Stimulated activated memory B cell treated with anti-CD40 and anti-IgM and Interleukin-4, amounts not matched to agents 10 μg/mL and 1 μg/mL and 100 μg/mL, for 72 hours (primary cell): ENCODE results near the gene TEKTIP1.

ENCODE experiments used
- ATAC-seq: fragments of 150-1000 bp; cut with Tn5 transposase; 2 replicates; pipeline ENCODE4 v1.10.0; 2021
- H3K27ac Mint-ChIP-seq: one replicate; pipeline ENCODE4 v1.8.0; 2022; ENCODE audit warnings: mild to moderate bottlenecking, mixed read lengths
- H3K27me3 Mint-ChIP-seq: one replicate; pipeline ENCODE4 v1.8.0; 2022; ENCODE audit warnings: mixed read lengths
- H3K36me3 Mint-ChIP-seq: one replicate; pipeline ENCODE4 v1.8.0; 2022; ENCODE audit warnings: mixed read lengths
- H3K4me1 Mint-ChIP-seq: one replicate; pipeline ENCODE4 v1.8.0; 2022; ENCODE audit warnings: mixed read lengths
- H3K4me3 Mint-ChIP-seq: one replicate; pipeline ENCODE4 v1.8.0; 2022; ENCODE audit warnings: mild to moderate bottlenecking, moderate library complexity, mixed read lengths
- H3K9me3 Mint-ChIP-seq: one replicate; pipeline ENCODE4 v1.8.0; 2022; ENCODE audit warnings: mixed read lengths

Gene TEKTIP1

GRCh38 chr19:3515891-3516422, 23.0 kb upstream of the TEKTIP1 start:
- Mint-ChIP-seq H3K27ac (peak overlapping the region; percentile 87), H3K9me3 (no peaks in the 10 kb centered on the region), H3K36me3 (peaks cover 13% of the 10 kb centered on the region), H3K4me1 (peaks cover 63% of the 10 kb centered on the region), H3K27me3 (no peaks in the 10 kb centered on the region), H3K4me3 (no peak overlapping the region)
- no peak for ATAC-seq

GRCh38 chr19:3516675-3517207, 22.2 kb upstream of the TEKTIP1 start:
- ATAC-seq = peak; percentile 93
- Mint-ChIP-seq H3K36me3 (peaks cover 13% of the 10 kb centered on the region), H3K9me3 (no peaks in the 10 kb centered on the region), H3K27me3 (no peaks in the 10 kb centered on the region), H3K4me1 (peaks cover 59% of the 10 kb centered on the region), H3K4me3 (peak overlapping the region; percentile 28), H3K27ac (peak overlapping the region; percentile 87)

GRCh38 chr19:3517638-3518037, 21.3 kb upstream of the TEKTIP1 start:
- no peak overlapping the region for H3K27ac Mint-ChIP-seq
- H3K9me3 Mint-ChIP-seq = no peaks in the 10 kb centered on the region
- peaks cover 60% of the 10 kb centered on the region for H3K4me1 Mint-ChIP-seq
- H3K27me3 Mint-ChIP-seq = no peaks in the 10 kb centered on the region
- ATAC-seq = no peak
- peaks cover 18% of the 10 kb centered on the region for H3K36me3 Mint-ChIP-seq
- H3K4me3 Mint-ChIP-seq = no peak overlapping the region

- H3K4me1 Mint-ChIP-seq = peaks cover 60% of the 10 kb centered on the region
- peak overlapping the region; percentile 66 for H3K27ac Mint-ChIP-seq
- H3K27me3 Mint-ChIP-seq = no peaks in the 10 kb centered on the region
- no peak for ATAC-seq
- H3K9me3 Mint-ChIP-seq = no peaks in the 10 kb centered on the region
- no peak overlapping the region for H3K4me3 Mint-ChIP-seq
- H3K36me3 Mint-ChIP-seq = peaks cover 19% of the 10 kb centered on the region
Measured at GRCh38 chr19:3518255-3518654, 20.7 kb upstream of the TEKTIP1 start.

GRCh38 chr19:3518659-3519058, 20.3 kb upstream of the TEKTIP1 start:
- Mint-ChIP-seq H3K9me3 (no peaks in the 10 kb centered on the region), H3K4me1 (peaks cover 56% of the 10 kb centered on the region), H3K27ac (peak overlapping the region; percentile 66), H3K27me3 (no peaks in the 10 kb centered on the region), H3K4me3 (no peak overlapping the region), H3K36me3 (peaks cover 23% of the 10 kb centered on the region)
- ATAC-seq = no peak

- Mint-ChIP-seq H3K4me1 (peaks cover 52% of the 10 kb centered on the region), H3K27me3 (no peaks in the 10 kb centered on the region), H3K9me3 (no peaks in the 10 kb centered on the region), H3K27ac (peak overlapping the region; percentile 66), H3K4me3 (no peak overlapping the region), H3K36me3 (peaks cover 26% of the 10 kb centered on the region)
- no peak for ATAC-seq
Measured at GRCh38 chr19:3519126-3519525, 19.8 kb upstream of the TEKTIP1 start.

GRCh38 chr19:3520166-3521103, 18.5 kb upstream of the TEKTIP1 start:
- H3K9me3 Mint-ChIP-seq = no peaks in the 10 kb centered on the region
- no peak overlapping the region for H3K4me3 Mint-ChIP-seq
- peak overlapping the region; percentile 66 for H3K27ac Mint-ChIP-seq
- ATAC-seq = no peak
- H3K27me3 Mint-ChIP-seq = no peaks in the 10 kb centered on the region
- H3K36me3 Mint-ChIP-seq = peaks cover 24% of the 10 kb centered on the region
- H3K4me1 Mint-ChIP-seq = peaks cover 42% of the 10 kb centered on the region

- Mint-ChIP-seq H3K27ac (no peak overlapping the region), H3K4me3 (no peak overlapping the region), H3K9me3 (no peaks in the 10 kb centered on the region), H3K27me3 (no peaks in the 10 kb centered on the region), H3K4me1 (peaks cover 35% of the 10 kb centered on the region), H3K36me3 (peaks cover 24% of the 10 kb centered on the region)
- ATAC-seq = no peak
Measured at GRCh38 chr19:3521104-3521445, 17.9 kb upstream of the TEKTIP1 start.

GRCh38 chr19:3522421-3523360, 16.3 kb upstream of the TEKTIP1 start:
- Mint-ChIP-seq H3K36me3 (peaks cover 31% of the 10 kb centered on the region), H3K27ac (no peak overlapping the region), H3K9me3 (no peaks in the 10 kb centered on the region), H3K4me1 (peaks cover 23% of the 10 kb centered on the region), H3K4me3 (no peak overlapping the region), H3K27me3 (no peaks in the 10 kb centered on the region)
- ATAC-seq = no peak

GRCh38 chr19:3523361-3524077, 15.5 kb upstream of the TEKTIP1 start:
- no peak overlapping the region for H3K27ac Mint-ChIP-seq
- H3K9me3 Mint-ChIP-seq = no peaks in the 10 kb centered on the region
- peaks cover 19% of the 10 kb centered on the region for H3K4me1 Mint-ChIP-seq
- peaks cover 31% of the 10 kb centered on the region for H3K36me3 Mint-ChIP-seq
- H3K27me3 Mint-ChIP-seq = no peaks in the 10 kb centered on the region
- H3K4me3 Mint-ChIP-seq = no peak overlapping the region
- no peak for ATAC-seq

- peaks cover 31% of the 10 kb centered on the region for H3K36me3 Mint-ChIP-seq
Measured at GRCh38 chr19:3524078-3524842, 14.7 kb upstream of the TEKTIP1 start.

GRCh38 chr19:3524904-3525451, 14.0 kb upstream of the TEKTIP1 start:
- no peaks in the 10 kb centered on the region for H3K27me3 Mint-ChIP-seq
- no peak for ATAC-seq
- H3K9me3 Mint-ChIP-seq = no peaks in the 10 kb centered on the region
- H3K4me1 Mint-ChIP-seq = peaks cover 7% of the 10 kb centered on the region
- H3K27ac Mint-ChIP-seq = no peak overlapping the region
- H3K36me3 Mint-ChIP-seq = peaks cover 31% of the 10 kb centered on the region
- H3K4me3 Mint-ChIP-seq = no peak overlapping the region

More at GRCh38 chr19:3524078-3524842, 14.7 kb upstream of the TEKTIP1 start:
- no peaks in the 10 kb centered on the region for H3K9me3 Mint-ChIP-seq
- no peaks in the 10 kb centered on the region for H3K27me3 Mint-ChIP-seq
- no peak for ATAC-seq
- peaks cover 13% of the 10 kb centered on the region for H3K4me1 Mint-ChIP-seq
- no peak overlapping the region for H3K27ac Mint-ChIP-seq
- no peak overlapping the region for H3K4me3 Mint-ChIP-seq

- Mint-ChIP-seq H3K4me3 (no peak overlapping the region), H3K9me3 (no peaks in the 10 kb centered on the region), H3K27ac (no peak overlapping the region), H3K27me3 (no peaks in the 10 kb centered on the region), H3K4me1 (peaks cover 5% of the 10 kb centered on the region), H3K36me3 (peaks cover 25% of the 10 kb centered on the region)
- no peak for ATAC-seq
Measured at GRCh38 chr19:3526507-3527237, 12.3 kb upstream of the TEKTIP1 start.
